A673 (cell line): Measurements from ENCODE around the gene ADRA2C.

Source experiments
- CTCF ChIP-seq: fragments of 300-800, 200-600 bp; sonication (generic); conservative IDR thresholded peaks from 2 replicates; pipeline ENCODE4 v1.5.1; 2017; ENCODE audit warnings: low read depth, mild to moderate bottlenecking, antibody characterized with exemption, low read length, moderate library complexity, mixed read lengths
- EZH2 ChIP-seq: fragments of 200-600 bp; sonication (generic); IDR thresholded peaks from 2 replicates; pipeline ENCODE4 v1.6.1; 2017; ENCODE audit warnings: borderline replicate concordance, low read depth, mild to moderate bottlenecking, mixed read lengths, antibody characterized with exemption, low read length; ENCODE audit not compliant: poor library complexity, severe bottlenecking

GRCh38 chr4:3721627-3722026 is 44.6 kb upstream of the ADRA2C start:
- TF ChIP-seq EZH2: no peak
- no peak for TF ChIP-seq CTCF
